ENCODE data around the gene MTAP.

MTAP gene

GRCh38 chr9:21854119-21854518 is 51.7 kb downstream of the MTAP start:
- no peak for DNase-seq

DNA sequence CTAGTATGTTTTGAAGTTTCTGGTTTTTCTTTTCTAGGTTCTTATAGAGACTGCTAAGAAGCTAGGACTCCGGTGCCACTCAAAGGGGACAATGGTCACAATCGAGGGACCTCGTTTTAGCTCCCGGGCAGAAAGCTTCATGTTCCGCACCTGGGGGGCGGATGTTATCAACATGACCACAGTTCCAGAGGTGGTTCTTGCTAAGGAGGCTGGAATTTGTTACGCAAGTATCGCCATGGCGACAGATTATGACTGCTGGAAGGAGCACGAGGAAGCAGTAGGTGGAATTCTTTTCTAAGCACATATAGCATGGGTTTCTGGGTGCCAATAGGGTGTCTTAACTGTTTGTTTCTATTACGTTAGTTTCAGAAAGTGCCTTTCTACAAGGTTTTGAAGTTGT is 52.2 kb downstream of the MTAP start:
- DNase-seq, result no peak

DNA sequence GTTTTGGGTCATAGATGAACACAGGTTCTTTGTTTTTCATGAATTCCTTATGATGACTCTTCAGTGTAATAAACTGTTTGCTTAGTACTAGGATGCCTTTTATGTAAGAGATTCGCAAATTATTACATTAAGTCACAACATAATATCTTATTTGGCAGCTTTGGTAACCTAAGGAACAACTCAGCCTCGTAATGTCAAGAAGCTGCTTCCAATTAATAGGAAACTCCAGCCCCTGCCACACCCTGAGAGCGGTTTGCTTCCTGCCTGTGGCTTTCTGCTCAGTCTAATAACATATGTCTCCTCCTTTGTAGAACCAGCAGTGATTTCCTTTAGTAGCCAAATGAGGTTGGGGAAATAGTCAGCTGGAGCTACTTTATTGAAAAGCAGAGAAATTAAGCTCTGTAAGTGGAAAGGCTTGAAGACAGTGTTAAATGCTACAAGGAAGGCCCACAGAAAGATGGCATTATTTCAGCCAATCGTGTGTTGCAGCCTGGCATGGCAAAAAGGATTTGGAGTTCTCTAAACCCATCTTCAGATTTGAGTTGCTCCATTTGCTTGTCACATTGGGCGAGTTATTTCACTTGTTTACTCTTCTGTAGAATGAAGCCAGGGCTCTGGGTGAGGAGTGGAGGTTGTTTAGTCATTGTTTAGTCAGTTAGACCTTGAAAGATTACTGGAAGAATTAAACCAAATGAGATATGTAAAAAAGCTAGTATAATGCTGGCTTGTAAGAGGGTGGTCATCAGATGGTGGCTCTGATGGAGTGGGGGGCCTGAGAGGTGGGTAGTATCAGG is 54.1 kb downstream of the MTAP start:
- DNase-seq, result no peak

- DNase-seq, result no peak
Measured at GRCh38 chr9:21862871-21863270, 60.4 kb downstream of the MTAP start.

DNA sequence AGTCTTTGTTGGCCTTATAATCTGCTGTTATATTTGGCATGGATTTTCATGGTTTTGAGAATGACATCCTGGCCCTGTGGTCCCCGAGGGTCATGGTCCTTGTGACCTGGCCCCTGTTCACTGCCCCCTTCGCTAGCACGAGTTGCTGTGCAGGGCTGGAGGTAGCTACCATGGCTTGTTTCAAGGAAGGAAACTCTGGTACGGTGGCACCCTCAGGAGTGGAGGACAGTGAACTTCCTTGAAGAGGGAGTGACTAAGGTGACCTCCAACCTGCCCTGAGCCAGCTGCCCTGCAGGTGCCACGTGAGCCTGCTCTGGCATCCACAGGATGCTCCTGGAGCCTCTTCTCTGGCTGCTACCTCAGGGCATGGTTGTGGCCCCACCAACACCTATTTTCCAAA is 62.1 kb downstream of the MTAP start:
- no peak for DNase-seq

GRCh38 chr9:21866302-21866701 is 63.9 kb downstream of the MTAP start:
- DNase-seq, result no peak

- no peak for DNase-seq
Measured at GRCh38 chr9:21871256-21871975, 69.0 kb downstream of the MTAP start.

DNA sequence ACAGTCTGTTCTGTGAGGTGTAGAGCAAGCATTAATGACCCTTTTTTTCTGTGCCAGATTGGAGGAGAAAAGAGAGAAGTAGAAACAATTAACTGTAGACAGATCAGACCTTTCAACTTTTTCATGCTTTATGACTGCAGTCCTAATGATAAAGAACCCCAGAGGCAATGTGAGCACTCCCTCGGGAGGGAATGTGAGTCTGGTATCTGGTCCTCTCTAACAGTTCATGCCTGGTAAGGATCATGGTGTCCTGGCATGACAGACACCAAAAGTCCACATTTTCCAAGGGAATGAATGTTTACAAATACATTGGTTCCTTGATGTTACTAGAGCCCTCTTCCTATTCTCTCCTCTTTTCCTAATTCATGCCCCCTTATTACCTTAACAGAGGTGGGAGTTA is 70.3 kb downstream of the MTAP start:
- DNase-seq, result no peak

- DNase-seq, result no peak
Measured at GRCh38 chr9:21873540-21874221, 71.2 kb downstream of the MTAP start.

DNA sequence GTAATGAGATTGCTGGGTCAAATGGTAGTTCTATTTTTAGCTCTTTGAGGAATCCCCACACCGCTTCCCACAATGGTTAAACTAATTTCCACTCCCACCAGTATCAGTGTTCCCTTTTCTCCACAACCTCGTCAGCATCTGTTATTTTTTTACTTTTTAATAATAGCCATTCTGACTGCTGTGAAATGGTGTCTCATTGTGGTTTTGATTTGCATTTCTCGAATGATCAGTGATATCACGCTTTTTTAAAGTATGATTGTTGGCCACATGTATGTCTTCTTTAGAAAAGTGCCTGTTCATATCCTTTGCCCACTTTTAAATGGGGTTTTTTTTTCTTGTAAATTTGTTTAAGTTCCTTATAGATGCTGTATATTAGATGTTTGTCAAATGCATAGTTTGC is 73.5 kb downstream of the MTAP start:
- no peak for DNase-seq

- DNase-seq, result no peak
Measured at GRCh38 chr9:21883642-21884041, 81.2 kb downstream of the MTAP start.

- DNase-seq, result no peak
Measured at GRCh38 chr9:21889673-21890072, 87.2 kb downstream of the MTAP start.

DNA sequence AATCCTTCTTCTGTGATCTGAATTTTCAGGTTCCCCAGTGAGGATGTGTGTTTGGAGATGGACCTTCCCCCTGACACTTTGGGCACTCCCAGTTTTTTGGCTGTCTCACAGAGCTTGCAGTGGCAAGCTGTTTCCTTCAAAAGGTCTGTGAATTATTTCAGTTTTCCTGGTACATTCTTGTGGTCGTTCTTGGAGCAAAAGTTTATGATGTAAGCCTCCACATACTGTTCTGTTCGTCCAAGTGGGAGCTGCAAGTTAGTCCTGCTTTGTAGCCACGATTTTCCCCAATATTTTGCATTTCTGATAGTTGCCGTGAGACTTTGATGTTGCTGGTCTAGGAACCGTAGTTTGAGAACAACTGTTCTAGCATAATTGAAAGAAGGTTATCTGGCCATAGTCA is 88.3 kb downstream of the MTAP start:
- no peak for DNase-seq

DNA sequence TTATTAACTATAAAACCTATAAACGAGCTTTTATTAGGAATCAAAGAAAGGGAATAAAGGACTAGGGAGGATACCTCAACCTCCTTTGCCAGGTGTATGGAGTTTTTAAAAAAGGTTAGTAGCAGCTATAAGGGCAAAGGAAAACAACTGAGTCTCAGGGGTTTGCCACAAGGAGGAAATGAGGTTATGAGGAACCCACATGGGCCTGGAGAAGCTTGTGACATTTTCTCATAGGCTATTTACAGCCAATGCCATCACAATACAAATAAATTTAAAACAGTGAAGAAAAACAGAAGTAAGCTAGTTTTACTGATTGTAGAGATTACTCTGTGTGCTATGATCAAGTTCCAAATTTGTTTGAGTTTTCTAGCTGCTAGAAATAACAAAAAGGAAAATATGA is 99.1 kb downstream of the MTAP start:
- no peak for DNase-seq

DNA sequence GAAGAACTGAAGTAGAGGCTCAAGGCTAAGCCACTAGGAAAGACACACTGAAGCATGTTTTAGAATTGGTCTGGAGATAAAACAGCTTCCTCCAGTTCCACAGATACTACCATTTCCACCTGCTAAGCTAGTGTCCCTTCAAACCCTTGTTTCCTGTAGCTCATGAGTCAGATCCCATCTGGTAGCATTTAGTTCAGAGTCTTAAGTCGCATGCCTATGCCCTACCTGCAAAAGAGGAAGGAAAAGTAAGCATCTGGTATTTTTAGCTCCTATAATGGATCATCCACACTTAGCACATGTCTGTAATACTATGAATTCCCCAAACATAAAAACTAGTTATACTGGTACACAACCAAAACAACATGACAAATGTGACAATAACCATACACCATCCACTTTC is 99.7 kb downstream of the MTAP start:
- DNase-seq, result no peak

DNA sequence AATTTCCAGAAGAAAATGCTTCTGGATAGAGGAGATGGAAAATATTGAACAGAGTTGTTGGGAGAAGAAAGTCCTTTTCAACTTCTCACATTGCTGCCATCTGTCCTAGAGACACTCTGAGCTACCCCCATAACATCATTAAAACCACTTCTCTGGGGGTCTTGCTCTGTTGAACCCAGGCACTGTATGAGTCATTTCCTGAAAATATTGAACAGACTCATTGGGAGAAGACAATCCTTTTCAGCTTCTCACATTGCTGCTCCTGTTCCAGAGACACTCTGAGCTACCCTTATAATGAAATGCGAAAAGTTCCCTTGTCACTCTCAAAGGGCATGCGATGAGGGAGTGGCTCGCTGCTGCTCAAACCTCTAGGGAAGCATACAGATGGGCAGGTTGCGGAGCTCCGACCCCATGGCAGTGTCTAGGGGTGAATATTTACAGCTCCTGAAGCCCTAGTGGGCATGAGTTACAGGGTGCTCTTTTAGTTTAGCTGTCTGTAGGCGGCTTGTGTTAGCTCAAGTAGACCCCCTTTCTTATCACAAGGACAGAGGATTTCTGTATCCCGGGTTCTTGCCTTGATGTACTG is 101.0 kb downstream of the MTAP start:
- no peak for DNase-seq

GRCh38 chr9:21904371-21904770 is 101.9 kb downstream of the MTAP start:
- no peak for DNase-seq

DNA sequence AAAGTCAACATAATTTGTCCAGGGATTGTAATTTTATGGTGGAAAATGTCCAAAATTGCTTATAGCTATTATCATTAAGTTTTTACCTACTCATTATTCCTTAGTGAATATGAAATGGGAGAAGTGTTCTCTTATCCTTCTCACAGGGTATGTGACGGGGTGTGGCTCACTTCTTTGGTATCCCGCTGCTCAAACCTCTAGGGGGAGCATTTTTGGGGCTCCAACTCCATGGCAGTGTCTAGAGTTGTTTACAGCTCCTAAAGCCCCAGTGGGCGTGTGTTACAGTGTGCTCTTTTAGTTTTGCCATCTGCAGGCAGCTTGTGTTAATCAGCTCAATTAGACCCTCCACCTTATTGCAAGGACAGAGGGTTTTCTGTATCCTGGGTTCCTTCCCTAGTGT is 102.3 kb downstream of the MTAP start:
- DNase-seq, result no peak

- DNase-seq, result no peak
Measured at GRCh38 chr9:21906213-21906612, 103.8 kb downstream of the MTAP start.

GRCh38 chr9:21906881-21907280 is 104.4 kb downstream of the MTAP start:
- no peak for DNase-seq

GRCh38 chr9:21919377-21920362 is 117.2 kb downstream of the MTAP start:
- peak; percentile 46 for DNase-seq

DNA sequence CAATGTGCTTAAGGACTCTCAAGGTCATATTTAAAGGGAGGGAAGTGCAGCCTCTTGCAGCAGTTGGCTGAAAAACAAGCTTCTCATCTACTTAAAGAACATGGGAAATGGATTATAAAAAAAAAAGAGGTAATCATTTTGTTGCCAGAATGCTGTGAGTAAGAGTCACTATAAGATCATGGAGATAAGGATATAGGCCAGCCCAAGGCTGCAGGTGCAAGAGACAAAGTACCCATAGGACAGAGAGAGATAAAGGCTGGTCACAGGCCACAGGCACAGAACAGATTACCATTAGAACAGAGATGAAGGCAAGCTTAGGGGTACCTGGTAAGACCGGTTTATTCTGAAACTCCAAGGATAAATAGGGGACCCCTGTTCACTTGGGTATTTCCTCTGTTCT is 121.3 kb downstream of the MTAP start:
- no peak for DNase-seq
